Measurements from ENCODE around the gene KIAA0753.

The KIAA0753 gene

GRCh38 chr17:6651354-6651918 is 10.9 kb upstream of the KIAA0753 start, which contains the start of the genes C17orf100 and MED31:
C17orf100 (plus strand) TSS chr17:6651762; CDS start chr17:6651914, 152 bp downstream.
MED31 (minus strand) TSS chr17:6651605; CDS start chr17:6651528, 77 bp downstream.
- peak; percentile 73 for TF ChIP-seq MAX (IDR thresholded peaks at IDR 0.05)
- peak; percentile 83 for TF ChIP-seq YY1 (IDR thresholded peaks at IDR 0.05; ENCODE audit: low read depth)
- TF ChIP-seq TAF1 (IDR thresholded peaks at IDR 0.05; ENCODE audit: low read depth), result peak; percentile 70
- TF ChIP-seq REST (IDR thresholded peaks at IDR 0.05; ENCODE audit: low read depth), result no peak

GRCh38 chr17:6648181-6648580 is 7.7 kb upstream of the KIAA0753 start:
- TF ChIP-seq TCF12 (IDR thresholded peaks at IDR 0.05; ENCODE audit: low read depth) (no peak), FOXM1 (IDR thresholded peaks at IDR 0.05; ENCODE audit: borderline replicate concordance, low read depth) (no peak), USF1 (IDR thresholded peaks at IDR 0.05) (no peak), REST (IDR thresholded peaks at IDR 0.05; ENCODE audit: low read depth) (no peak), MAX (IDR thresholded peaks at IDR 0.05) (no peak), EP300 (IDR thresholded peaks at IDR 0.05; ENCODE audit: borderline replicate concordance) (no peak), YY1 (IDR thresholded peaks at IDR 0.05; ENCODE audit: low read depth) (no peak), ZBTB7A (IDR thresholded peaks at IDR 0.05; ENCODE audit: low read depth) (no peak), RAD21 (IDR thresholded peaks at IDR 0.05; ENCODE audit: low read depth) (no peak; the same call in 1 of the 2 replicates), CREB1 (IDR thresholded peaks at IDR 0.05; ENCODE audit: low read depth) (no peak), NFIC (IDR thresholded peaks at IDR 0.05) (no peak), TAF1 (IDR thresholded peaks at IDR 0.05; ENCODE audit: low read depth) (no peak), CEBPB (IDR thresholded peaks at IDR 0.05) (no peak), EGR1 (IDR thresholded peaks at IDR 0.05) (no peak), TEAD4 (IDR thresholded peaks at IDR 0.05) (no peak)

- no peak for TF ChIP-seq ZBTB7A (IDR thresholded peaks at IDR 0.05; ENCODE audit: low read depth)
- TF ChIP-seq RAD21 (IDR thresholded peaks at IDR 0.05; ENCODE audit: low read depth), result no peak
- no peak for TF ChIP-seq EP300 (IDR thresholded peaks at IDR 0.05; ENCODE audit: borderline replicate concordance)
- TF ChIP-seq TAF1 (IDR thresholded peaks at IDR 0.05; ENCODE audit: low read depth), result no peak
- TF ChIP-seq YY1 (IDR thresholded peaks at IDR 0.05; ENCODE audit: low read depth), result no peak
- no peak for TF ChIP-seq NFIC (IDR thresholded peaks at IDR 0.05)
Observed at GRCh38 chr17:6643451-6644125, 3.1 kb upstream of the KIAA0753 start.

- TF ChIP-seq NFIC (IDR thresholded peaks at IDR 0.05), result no peak
- peak; percentile 29; the same call in 1 of the 2 replicates for TF ChIP-seq CEBPB (IDR thresholded peaks at IDR 0.05)
Observed at GRCh38 chr17:6642592-6642991, 2.1 kb upstream of the KIAA0753 start.

GRCh38 chr17:6641247-6641863 is 844 bp upstream of the KIAA0753 start:
- TF ChIP-seq EP300 (IDR thresholded peaks at IDR 0.05; ENCODE audit: borderline replicate concordance) (no peak), NFIC (IDR thresholded peaks at IDR 0.05) (no peak), MAX (IDR thresholded peaks at IDR 0.05) (no peak; the same call in 1 of the 2 replicates), REST (IDR thresholded peaks at IDR 0.05; ENCODE audit: low read depth) (no peak), TAF1 (IDR thresholded peaks at IDR 0.05; ENCODE audit: low read depth) (no peak), CREB1 (IDR thresholded peaks at IDR 0.05; ENCODE audit: low read depth) (no peak), CEBPB (IDR thresholded peaks at IDR 0.05) (no peak), TEAD4 (IDR thresholded peaks at IDR 0.05) (no peak), USF1 (IDR thresholded peaks at IDR 0.05) (no peak), YY1 (IDR thresholded peaks at IDR 0.05; ENCODE audit: low read depth) (no peak), TCF12 (IDR thresholded peaks at IDR 0.05; ENCODE audit: low read depth) (no peak), ZBTB7A (IDR thresholded peaks at IDR 0.05; ENCODE audit: low read depth) (no peak)
